ENCODE results near the gene TMEM51.

DNA sequence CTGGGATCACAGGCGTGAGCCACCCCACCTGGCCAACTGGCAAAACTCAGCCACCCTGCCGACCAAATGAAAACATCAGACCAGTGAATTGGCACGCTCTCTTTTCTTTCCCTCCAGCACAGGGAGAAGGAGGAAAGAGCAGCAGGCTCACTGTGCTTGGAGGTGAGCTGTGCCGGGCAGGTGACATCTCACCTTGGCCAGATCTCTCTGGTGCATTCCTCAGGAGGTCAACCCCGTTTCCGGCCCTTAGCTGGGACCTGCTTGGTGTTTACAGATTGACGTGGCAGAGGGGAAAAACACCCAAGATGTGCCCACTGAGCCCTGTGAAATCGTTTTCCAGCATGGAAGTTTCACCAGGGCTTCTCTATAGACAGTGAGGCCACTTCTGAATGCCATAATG is 45.1 kb downstream of the TMEM51 start:
- no peak for TF ChIP-seq POLR2AphosphoS5 (IDR thresholded peaks at IDR 0.05; ENCODE audit: low read depth, low read length)
- TF ChIP-seq REST (IDR thresholded peaks at IDR 0.05; ENCODE audit: insufficient read depth in 1 of 2, low read depth in 2 of 2, low read length in 2 of 2): no peak
- no peak for TF ChIP-seq FOXP2 (optimal IDR thresholded peaks at IDR 0.05; ENCODE audit: borderline replicate concordance, extremely low read depth, extremely low read length, insufficient read depth)
- no peak for TF ChIP-seq SIN3A (IDR thresholded peaks at IDR 0.05; ENCODE audit: borderline replicate concordance, insufficient read depth, low read length)
